H1 (cell line): Measurements from ENCODE around the gene PPP1R3E. TPM values are rescaled to one million over a fixed set of nuclear protein-coding genes. Genes with fewer than 3 reads are reported as not detected.

ENCODE experiments used
- polyA plus RNA-seq, 7 experiments: library from polyadenylated mRNA; depleted of rRNA in 3 of 7; stranded (reverse) in 5 of 7; unstranded in 2 of 7; fragments of >200 nt in 5 of 7; fragments of 200-250 nt in 2 of 7; gene quantifications; 1 replicate in 5 of 7; 2 replicates in 1 of 7; 4 replicates in 1 of 7; pipeline versions ENCODE4 v1.2.1 to v1.2.3, GENCODE V29; 2011 to 2013; ENCODE audit warnings: missing spikeins in 2 of 7, mixed read lengths in 2 of 7
- total RNA-seq: library from RNA; stranded (reverse); fragmentation: NEBNext Ultra II Directional; extraction: Animal tissue kit (Norgen Biotek cat#: 25700); gene quantifications from 2 replicates; pipeline ENCODE4 v1.2.1, GENCODE V29; 2021
- TF ChIP-seq, protein P1 (sequence below): fragments of 300-600 bp; sonication (generic); IDR thresholded peaks from 2 replicates; pipeline ENCODE4 v1.7.1; 2012; ENCODE audit warnings: low read length, moderate library complexity, mild to moderate bottlenecking, inconsistent platforms; ENCODE audit not compliant: insufficient replicate concordance

Gene PPP1R3E
- total and polyA plus RNA-seq, 2 of the 8 experiments (the other 6 are each of a cell fraction or from before 2014, with no cell fraction given): 4.4 to 4.7 TPM

DNA sequence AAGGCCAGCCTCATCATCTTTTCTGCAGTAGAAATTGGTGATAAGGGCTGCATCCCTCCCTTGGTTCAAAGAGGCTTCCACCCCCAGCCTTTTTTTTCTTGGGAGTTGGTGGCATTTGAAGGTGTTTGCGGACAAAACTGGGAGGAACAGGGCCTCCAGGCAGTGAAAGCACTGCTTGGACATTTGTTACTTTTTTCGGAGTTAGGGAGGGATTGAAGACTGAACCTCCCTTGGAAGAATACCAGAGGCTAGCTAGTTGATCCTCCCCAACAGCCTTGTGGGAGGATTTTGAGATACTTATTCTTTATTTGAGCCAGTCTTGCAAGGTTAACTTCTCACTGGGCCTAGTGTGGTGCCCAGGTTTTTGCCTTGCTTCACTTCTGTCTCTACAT is 21.8 kb upstream of the PPP1R3E start (continued):
- TF ChIP-seq, protein P1, sequence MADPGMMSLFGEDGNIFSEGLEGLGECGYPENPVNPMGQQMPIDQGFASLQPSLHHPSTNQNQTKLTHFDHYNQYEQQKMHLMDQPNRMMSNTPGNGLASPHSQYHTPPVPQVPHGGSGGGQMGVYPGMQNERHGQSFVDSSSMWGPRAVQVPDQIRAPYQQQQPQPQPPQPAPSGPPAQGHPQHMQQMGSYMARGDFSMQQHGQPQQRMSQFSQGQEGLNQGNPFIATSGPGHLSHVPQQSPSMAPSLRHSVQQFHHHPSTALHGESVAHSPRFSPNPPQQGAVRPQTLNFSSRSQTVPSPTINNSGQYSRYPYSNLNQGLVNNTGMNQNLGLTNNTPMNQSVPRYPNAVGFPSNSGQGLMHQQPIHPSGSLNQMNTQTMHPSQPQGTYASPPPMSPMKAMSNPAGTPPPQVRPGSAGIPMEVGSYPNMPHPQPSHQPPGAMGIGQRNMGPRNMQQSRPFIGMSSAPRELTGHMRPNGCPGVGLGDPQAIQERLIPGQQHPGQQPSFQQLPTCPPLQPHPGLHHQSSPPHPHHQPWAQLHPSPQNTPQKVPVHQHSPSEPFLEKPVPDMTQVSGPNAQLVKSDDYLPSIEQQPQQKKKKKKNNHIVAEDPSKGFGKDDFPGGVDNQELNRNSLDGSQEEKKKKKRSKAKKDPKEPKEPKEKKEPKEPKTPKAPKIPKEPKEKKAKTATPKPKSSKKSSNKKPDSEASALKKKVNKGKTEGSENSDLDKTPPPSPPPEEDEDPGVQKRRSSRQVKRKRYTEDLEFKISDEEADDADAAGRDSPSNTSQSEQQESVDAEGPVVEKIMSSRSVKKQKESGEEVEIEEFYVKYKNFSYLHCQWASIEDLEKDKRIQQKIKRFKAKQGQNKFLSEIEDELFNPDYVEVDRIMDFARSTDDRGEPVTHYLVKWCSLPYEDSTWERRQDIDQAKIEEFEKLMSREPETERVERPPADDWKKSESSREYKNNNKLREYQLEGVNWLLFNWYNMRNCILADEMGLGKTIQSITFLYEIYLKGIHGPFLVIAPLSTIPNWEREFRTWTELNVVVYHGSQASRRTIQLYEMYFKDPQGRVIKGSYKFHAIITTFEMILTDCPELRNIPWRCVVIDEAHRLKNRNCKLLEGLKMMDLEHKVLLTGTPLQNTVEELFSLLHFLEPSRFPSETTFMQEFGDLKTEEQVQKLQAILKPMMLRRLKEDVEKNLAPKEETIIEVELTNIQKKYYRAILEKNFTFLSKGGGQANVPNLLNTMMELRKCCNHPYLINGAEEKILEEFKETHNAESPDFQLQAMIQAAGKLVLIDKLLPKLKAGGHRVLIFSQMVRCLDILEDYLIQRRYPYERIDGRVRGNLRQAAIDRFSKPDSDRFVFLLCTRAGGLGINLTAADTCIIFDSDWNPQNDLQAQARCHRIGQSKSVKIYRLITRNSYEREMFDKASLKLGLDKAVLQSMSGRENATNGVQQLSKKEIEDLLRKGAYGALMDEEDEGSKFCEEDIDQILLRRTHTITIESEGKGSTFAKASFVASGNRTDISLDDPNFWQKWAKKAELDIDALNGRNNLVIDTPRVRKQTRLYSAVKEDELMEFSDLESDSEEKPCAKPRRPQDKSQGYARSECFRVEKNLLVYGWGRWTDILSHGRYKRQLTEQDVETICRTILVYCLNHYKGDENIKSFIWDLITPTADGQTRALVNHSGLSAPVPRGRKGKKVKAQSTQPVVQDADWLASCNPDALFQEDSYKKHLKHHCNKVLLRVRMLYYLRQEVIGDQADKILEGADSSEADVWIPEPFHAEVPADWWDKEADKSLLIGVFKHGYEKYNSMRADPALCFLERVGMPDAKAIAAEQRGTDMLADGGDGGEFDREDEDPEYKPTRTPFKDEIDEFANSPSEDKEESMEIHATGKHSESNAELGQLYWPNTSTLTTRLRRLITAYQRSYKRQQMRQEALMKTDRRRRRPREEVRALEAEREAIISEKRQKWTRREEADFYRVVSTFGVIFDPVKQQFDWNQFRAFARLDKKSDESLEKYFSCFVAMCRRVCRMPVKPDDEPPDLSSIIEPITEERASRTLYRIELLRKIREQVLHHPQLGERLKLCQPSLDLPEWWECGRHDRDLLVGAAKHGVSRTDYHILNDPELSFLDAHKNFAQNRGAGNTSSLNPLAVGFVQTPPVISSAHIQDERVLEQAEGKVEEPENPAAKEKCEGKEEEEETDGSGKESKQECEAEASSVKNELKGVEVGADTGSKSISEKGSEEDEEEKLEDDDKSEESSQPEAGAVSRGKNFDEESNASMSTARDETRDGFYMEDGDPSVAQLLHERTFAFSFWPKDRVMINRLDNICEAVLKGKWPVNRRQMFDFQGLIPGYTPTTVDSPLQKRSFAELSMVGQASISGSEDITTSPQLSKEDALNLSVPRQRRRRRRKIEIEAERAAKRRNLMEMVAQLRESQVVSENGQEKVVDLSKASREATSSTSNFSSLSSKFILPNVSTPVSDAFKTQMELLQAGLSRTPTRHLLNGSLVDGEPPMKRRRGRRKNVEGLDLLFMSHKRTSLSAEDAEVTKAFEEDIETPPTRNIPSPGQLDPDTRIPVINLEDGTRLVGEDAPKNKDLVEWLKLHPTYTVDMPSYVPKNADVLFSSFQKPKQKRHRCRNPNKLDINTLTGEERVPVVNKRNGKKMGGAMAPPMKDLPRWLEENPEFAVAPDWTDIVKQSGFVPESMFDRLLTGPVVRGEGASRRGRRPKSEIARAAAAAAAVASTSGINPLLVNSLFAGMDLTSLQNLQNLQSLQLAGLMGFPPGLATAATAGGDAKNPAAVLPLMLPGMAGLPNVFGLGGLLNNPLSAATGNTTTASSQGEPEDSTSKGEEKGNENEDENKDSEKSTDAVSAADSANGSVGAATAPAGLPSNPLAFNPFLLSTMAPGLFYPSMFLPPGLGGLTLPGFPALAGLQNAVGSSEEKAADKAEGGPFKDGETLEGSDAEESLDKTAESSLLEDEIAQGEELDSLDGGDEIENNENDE: no peak
